HepG2 (cell line): ENCODE measurements around the gene R3HDM4. TPM values are rescaled to one million over a fixed set of nuclear protein-coding genes. Genes with fewer than 3 reads are reported as not detected.

Experiments used
- ATAC-seq: fragments of 200-7000 bp; cut with Tn5 transposase; 3 replicates; pipeline ENCODE4 v1.9.1; 2020; ENCODE audit warnings: mild to moderate bottlenecking, moderate library complexity
- BruUV-seq: library from RNA; stranded (reverse); fragments of 400-500 nt; replicated peaks from 2 replicates; lab custom pipeline; 2021; lab: Mats Ljungman, UMichigan
- CTCF ChIA-PET: fragments of 300-600 bp; formaldehyde crosslinking; extraction: SDS; loops from one replicate; lab custom pipeline; 2021; ENCODE audit warnings: low total read pairs, inconsistent platforms, low intra/inter-chr PET ratio; lab: Yijun Ruan, JAX
- POLR2A ChIA-PET: fragments of 350-600 bp; sonication (Branson Sonifier 250); formaldehyde crosslinking; loops from one replicate; lab custom pipeline; 2020; ENCODE audit warnings: antibody characterized with exemption, inconsistent platforms; lab: Yijun Ruan, JAX
- DNase-seq: peaks from one replicate; pipeline ENCODE4 v3.0.0-alpha.2; 2015; ENCODE audit warnings: low spot score
- FAIRE-seq: peaks from 3 replicates; lab custom pipeline; 2011; peaks lifted over from hg19 to GRCh38; lab: Jason Lieb, UNC
- H2AFZ ChIP-seq: one replicate; pipeline ENCODE4 v1.6.1; 2011; ENCODE audit warnings: low read length, inconsistent platforms
- H3K27ac ChIP-seq: fragments of 300-600 bp; 3 replicates; pipeline ENCODE4 v1.8.0; 2011; ENCODE audit warnings: mixed run types, mild to moderate bottlenecking, mixed read lengths, low read length, inconsistent platforms; ENCODE audit not compliant: insufficient read depth; ENCODE audit errors: extremely low read length
- H3K27me3 ChIP-seq, 2 experiments: fragments of 200-600 bp in 1 of 2; 2 replicates in 1 of 2; 3 replicates in 1 of 2; pipeline versions ENCODE4 v1.6.0 to v1.8.0; 2011; ENCODE audit warnings: low read length in 2 of 2, mild to moderate bottlenecking in 2 of 2, moderate library complexity in 2 of 2, inconsistent platforms in 1 of 2; ENCODE audit not compliant: insufficient read depth in 2 of 2, control insufficient read depth in 1 of 2
- H3K36me3 ChIP-seq, 2 experiments: fragments of 200-600 bp in 1 of 2; replicated peaks in 1 of 2; 2 replicates in 1 of 2; 3 replicates in 1 of 2; pipeline versions ENCODE4 v1.5.1 to v1.8.0; 2011; ENCODE audit warnings: low read length in 2 of 2, inconsistent platforms in 1 of 2; ENCODE audit not compliant: insufficient read depth in 2 of 2, control insufficient read depth in 1 of 2
- H3K4me1 ChIP-seq: 2 replicates; pipeline ENCODE4 v1.5.1; 2012; ENCODE audit warnings: low read length, inconsistent platforms; ENCODE audit not compliant: insufficient read depth
- H3K4me2 ChIP-seq: 2 replicates; pipeline ENCODE4 v1.6.0; 2011; ENCODE audit warnings: low read depth, low read length, inconsistent platforms
- H3K4me3 ChIP-seq, 3 experiments: fragments of 200-600 bp in 1 of 3; sonication (generic), shearing (Covaris generic) in 1 of 3; replicated peaks in 1 of 3; 2 replicates each; pipeline ENCODE4 v1.5.1; 2011 to 2016; ENCODE audit warnings: low read length in 3 of 3, inconsistent platforms in 2 of 3, low read depth in 2 of 3, mild to moderate bottlenecking in 2 of 3, control low read depth in 1 of 3, mixed read lengths in 1 of 3; ENCODE audit not compliant: insufficient read depth in 1 of 3
- H3K79me2 ChIP-seq: one replicate; pipeline ENCODE4 v1.6.1; 2011; ENCODE audit warnings: low read length, inconsistent platforms; ENCODE audit not compliant: insufficient read depth
- H3K9ac ChIP-seq: 2 replicates; pipeline ENCODE4 v1.6.0; 2011; ENCODE audit warnings: mild to moderate bottlenecking, low read depth, low read length, inconsistent platforms; ENCODE audit not compliant: insufficient read depth
- H3K9me3 ChIP-seq: 2 replicates; pipeline ENCODE4 v1.5.1; 2012; ENCODE audit warnings: mild to moderate bottlenecking, low read length
- H4K20me1 ChIP-seq: 2 replicates; pipeline ENCODE4 v1.6.0; 2011; ENCODE audit warnings: inconsistent platforms, mild to moderate bottlenecking, low read length, moderate library complexity; ENCODE audit not compliant: insufficient read depth
- AGO1 ChIP-seq: fragments of 200-400 bp; formaldehyde crosslinking; IDR thresholded peaks from 2 replicates; pipeline ENCODE4 v1.6.1; 2017; ENCODE audit warnings: mild to moderate bottlenecking, low read depth, low read length, moderate library complexity; ENCODE audit not compliant: poor library complexity, severe bottlenecking
- AGO2 ChIP-seq: fragments of 200-400 bp; formaldehyde crosslinking; optimal IDR thresholded peaks from 2 replicates; pipeline ENCODE3; 2017; ENCODE audit warnings: mild to moderate bottlenecking, low read depth, low read length, moderate library complexity
- BCL6 ChIP-seq: IDR thresholded peaks from 2 replicates; pipeline ENCODE4 v1.6.1; 2016; ENCODE audit warnings: missing genetic modification reagents, missing compliant biosample characterization
- HNRNPL ChIP-seq: fragments of 200-400 bp; formaldehyde crosslinking; IDR thresholded peaks from 2 replicates; pipeline ENCODE4 v1.6.1; 2017; ENCODE audit warnings: mild to moderate bottlenecking, low read depth, low read length
- PATZ1 ChIP-seq: sonication (generic); formaldehyde crosslinking; IDR thresholded peaks from 2 replicates; pipeline ENCODE4 v1.4.0; 2020; ENCODE audit warnings: missing genetic modification reagents
- RBFOX2 ChIP-seq: fragments of 200-400 bp; formaldehyde crosslinking; IDR thresholded peaks from 2 replicates; pipeline ENCODE4 v1.6.1; 2017; ENCODE audit warnings: low read depth, mild to moderate bottlenecking, low read length
- STAT5B ChIP-seq: sonication (generic); formaldehyde crosslinking; IDR thresholded peaks from 2 replicates; pipeline ENCODE4 v1.4.0; 2020; ENCODE audit warnings: missing genetic modification reagents
- TBX2 ChIP-seq: sonication (generic); formaldehyde crosslinking; IDR thresholded peaks from 2 replicates; pipeline ENCODE4 v1.5.0; 2020; ENCODE audit warnings: missing genetic modification reagents, mild to moderate bottlenecking, borderline replicate concordance
- TBX3 ChIP-seq: fragments of 450-650 bp; IDR thresholded peaks from 2 replicates; pipeline ENCODE4 v1.6.1; 2017; ENCODE audit warnings: antibody characterized with exemption, mild to moderate bottlenecking, inconsistent platforms, borderline replicate concordance
- ZBTB38 ChIP-seq: sonication (generic); formaldehyde crosslinking; IDR thresholded peaks from 2 replicates; pipeline ENCODE4 v1.5.1; 2020; ENCODE audit warnings: mild to moderate bottlenecking, missing genetic modification reagents
- ZNF629 ChIP-seq: sonication (generic); formaldehyde crosslinking; conservative IDR thresholded peaks from 2 replicates; pipeline ENCODE4 v1.5.0; 2020; ENCODE audit warnings: missing genetic modification reagents
- ZNF687 ChIP-seq: sonication (generic); formaldehyde crosslinking; IDR thresholded peaks from 2 replicates; pipeline ENCODE4 v1.5.1; 2020; ENCODE audit warnings: mild to moderate bottlenecking, missing genetic modification reagents, moderate library complexity
- ZNF883 ChIP-seq: sonication (generic); formaldehyde crosslinking; IDR thresholded peaks from 2 replicates; pipeline ENCODE4 v1.5.1; 2020; ENCODE audit warnings: mild to moderate bottlenecking, missing genetic modification reagents; ENCODE audit errors: not compliant biosample characterization
- WGBS: methylation state at CpG from one replicate; pipeline ENCODE4 v1.1.6; 2017; ENCODE audit warnings: low lambda C conversion rate; 5-methylcytosine and 5-hydroxymethylcytosine counted together
- in situ Hi-C: cut with HindIII; loops from 2 replicates; pipeline ENCODE4 v1.10.0; 2017; ENCODE audit warnings: low pct_unique_long_range_greater_than_20kb; ENCODE audit not compliant: extremely low pct_ligation_motif_present
- intact Hi-C: fragments of 100-400 bp; cut with micrococcal nuclease; formaldehyde crosslinking; loops from one replicate; pipeline ENCODE4 v1.10.0; 2022; ENCODE audit not compliant: unreplicated experiment
- polyA plus RNA-seq, 8 experiments: library from polyadenylated mRNA; depleted of rRNA in 3 of 8; stranded (reverse) in 7 of 8; unstranded in 1 of 8; fragments of >200 nt; fragmentation: Illumina TruSeq in 4 of 8; extraction: Trizol in 4 of 8; gene quantifications; 2 replicates each; pipeline versions ENCODE4 v1.2.1 to v1.2.3, GENCODE V29; 2011 to 2016; ENCODE audit warnings: low read depth in 4 of 8, missing spikeins in 1 of 8, mixed read lengths in 1 of 8; ENCODE audit not compliant: insufficient read depth in 1 of 8
- total RNA-seq, 5 experiments: library from RNA; depleted of rRNA; stranded (reverse); fragments of >200 nt; fragmentation: Illumina TruSeq; extraction: Trizol; gene quantifications; 2 replicates each; pipeline ENCODE4 v1.2.3, GENCODE V29; 2016; ENCODE audit warnings: low read depth in 1 of 5

Gene R3HDM4
- total and polyA plus RNA-seq, 2 of the 13 experiments (the other 11 are each of a cell fraction or from before 2014, with no cell fraction given), result 26.2 to 26.9 TPM

- Histone ChIP-seq H3K4me2 (no peak overlapping the region; the same call in 1 of the 2 replicates), H3K36me3 (no peaks in the 10 kb centered on the region), H2AFZ (no peak overlapping the region), H3K27ac (no peak overlapping the region), H3K79me2 (peaks cover 20% of the 10 kb centered on the region), H3K9ac (no peak overlapping the region), H3K9me3 (no peaks in the 10 kb centered on the region), H3K4me1 (peaks cover 32% of the 10 kb centered on the region), H3K27me3 (no peaks in the 10 kb centered on the region; a peak in 1 of 5 replicates), H3K4me3 (peak overlapping the region in 2 of 3 experiments; percentile 9 to 40; a peak in 2 of 6 replicates), H4K20me1 (no peaks in the 10 kb centered on the region; the same call in 1 of the 2 replicates)
- no TSS peak for BruUV-seq
- DNase-seq (no peak), FAIRE-seq (no peak), ATAC-seq (no peak)
- TF ChIP-seq BCL6 (CRISPR knock-in tag) (no peak), ZNF883 (CRISPR knock-in tag) (no peak), ZNF629 (CRISPR knock-in tag) (peak; percentile 81), TBX2 (no peak), AGO1 (peak; percentile 28), HNRNPL (0 out of 2 replicates have a peak, but pooled peaks have one; percentile 32), AGO2 (peak; percentile 53), PATZ1 (CRISPR knock-in tag) (no peak), ZBTB38 (CRISPR knock-in tag) (peak; percentile 89; the same call in 1 of the 2 replicates), STAT5B (no peak), ZNF687 (CRISPR knock-in tag) (0 out of 2 replicates have a peak, but pooled peaks have one; percentile 17), TBX3 (no peak), RBFOX2 (peak; percentile 54; the same call in 1 of the 2 replicates)
- WGBS, result 97% methylated on average over 54 of the region's 54 CpGs
- ChIA-PET POLR2A (no interaction called here), CTCF (no interaction called here)
- in situ Hi-C loops (no loop called here), intact Hi-C loops (no loop called here)
Measured at GRCh38 chr19:911197-912033, 1.6 kb downstream of the R3HDM4 start.
